ENCODE measurements around the gene CERK. TPM values are rescaled to one million over a fixed set of nuclear protein-coding genes. Genes with fewer than 3 reads are reported as not detected.
"Not testable (repeated sequence)": the region's sequence is repeated elsewhere in the genome, so short reads cannot be mapped to it uniquely, and the experiment has no call there.

Gene CERK
- total RNA-seq, 1 donor from 2014 or later, result 13.0 TPM

DNA sequence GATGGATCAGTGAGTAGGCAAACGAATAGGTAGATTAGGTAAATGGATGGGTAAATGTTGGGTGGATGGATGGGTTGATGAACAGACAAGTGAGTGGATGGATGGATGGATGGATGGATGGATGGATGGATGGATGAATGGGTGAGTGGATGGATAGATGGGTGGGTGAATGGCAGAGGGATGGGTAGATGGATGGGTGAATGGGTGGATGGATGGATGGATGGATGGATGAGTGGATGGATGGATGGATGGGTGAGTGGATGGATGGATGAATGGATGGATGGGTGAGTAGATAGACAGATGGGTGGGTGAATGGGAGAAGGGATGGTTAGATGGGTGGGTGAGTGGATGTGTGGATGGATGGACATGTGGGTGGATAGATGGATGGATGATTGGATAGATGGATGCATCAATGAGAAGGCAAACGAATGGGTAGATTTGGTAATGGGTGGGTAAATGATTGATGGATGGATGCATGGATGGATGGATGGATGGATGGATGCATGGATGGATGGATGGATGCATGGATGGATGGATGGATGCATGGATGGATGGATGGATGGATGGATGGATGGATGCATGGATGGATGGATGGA is 89.7 kb downstream of the CERK start:
- DNase-seq (ENCODE audit: low spot score), result not testable (repeated sequence)

DNA sequence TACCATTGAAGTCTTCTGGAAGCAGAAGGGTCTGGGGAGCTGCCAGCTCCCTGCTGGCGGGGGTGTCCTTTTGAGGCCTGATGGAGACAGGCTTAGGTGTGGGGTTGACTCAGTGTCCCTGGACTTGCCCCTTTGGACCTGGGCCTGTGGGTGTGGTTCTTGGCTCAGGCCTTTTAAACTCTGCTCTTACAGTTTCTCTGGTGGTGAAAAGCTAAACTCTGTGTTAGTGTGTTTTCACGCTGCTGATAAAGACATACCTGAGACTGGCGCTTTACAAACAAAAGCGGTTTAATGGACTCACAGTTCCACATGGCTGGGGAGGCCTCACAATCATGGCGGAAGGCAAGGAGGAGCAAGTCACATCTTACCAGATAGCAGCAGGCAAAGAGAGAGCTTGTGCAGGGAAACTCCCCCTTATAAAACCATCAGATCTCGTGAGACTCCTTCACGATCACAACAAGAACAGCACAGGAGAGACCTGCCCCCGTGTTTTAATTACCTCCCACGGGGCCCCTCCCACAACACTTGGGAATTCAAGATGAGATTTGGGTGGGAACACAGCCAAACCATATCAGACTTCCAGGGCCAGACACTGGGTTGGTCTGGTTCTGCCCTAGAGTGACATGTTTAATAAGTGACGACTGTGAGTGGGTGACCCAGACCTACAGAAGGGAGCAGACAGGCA is 91.4 kb downstream of the CERK start:
- no peak for DNase-seq (ENCODE audit: low spot score)

DNA sequence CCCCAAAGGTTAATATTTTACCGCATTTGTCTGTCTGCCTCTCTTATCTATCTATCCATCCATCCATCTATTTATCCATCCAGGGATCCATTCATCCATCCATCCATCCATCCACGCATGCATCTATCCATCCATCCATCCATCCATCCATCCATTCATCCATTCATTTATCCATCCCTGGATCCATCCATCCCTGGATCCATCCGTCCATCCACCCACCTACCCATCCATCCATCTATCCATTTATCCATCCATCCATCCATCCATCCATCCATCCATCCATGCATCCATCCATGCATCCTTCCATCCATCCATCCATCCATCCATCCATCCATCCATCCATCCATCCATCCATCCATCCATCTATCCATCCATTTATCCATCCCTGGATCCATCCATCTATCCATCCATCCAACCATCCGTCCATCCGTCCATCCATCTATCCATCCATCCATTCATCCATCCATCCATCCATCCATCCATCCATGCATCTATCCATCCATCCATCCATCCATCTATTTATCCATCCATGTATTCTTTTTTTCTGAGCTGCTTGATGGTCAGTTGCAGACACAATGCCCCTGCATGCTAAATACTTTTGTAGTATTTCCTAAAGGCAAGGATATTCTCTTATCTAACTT is 95.1 kb downstream of the CERK start:
- not testable (repeated sequence) for DNase-seq (ENCODE audit: low spot score)

DNA sequence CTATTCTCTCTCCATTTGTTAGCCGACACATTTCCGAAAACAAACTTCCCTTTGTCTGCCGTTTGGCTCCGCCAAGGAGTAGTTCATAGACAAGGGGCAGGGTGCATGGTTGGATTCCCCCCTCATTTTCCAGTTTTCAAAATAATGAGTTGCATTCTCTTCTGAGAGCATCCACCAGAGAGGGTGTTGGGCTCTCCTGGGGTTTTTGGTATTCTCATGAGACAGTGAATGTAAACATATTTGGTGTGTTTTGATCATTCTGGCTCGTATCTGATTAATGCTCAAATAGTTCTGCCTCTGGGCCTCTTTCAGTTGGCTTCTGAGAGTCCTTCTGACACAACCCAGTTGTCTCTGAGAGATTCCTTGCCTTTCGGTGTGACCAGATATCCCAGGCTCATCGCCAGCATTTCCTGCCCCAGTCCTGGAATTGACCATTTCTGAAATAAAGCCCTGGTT is 96.2 kb downstream of the CERK start:
- DNase-seq (ENCODE audit: low spot score), result no peak

DNA sequence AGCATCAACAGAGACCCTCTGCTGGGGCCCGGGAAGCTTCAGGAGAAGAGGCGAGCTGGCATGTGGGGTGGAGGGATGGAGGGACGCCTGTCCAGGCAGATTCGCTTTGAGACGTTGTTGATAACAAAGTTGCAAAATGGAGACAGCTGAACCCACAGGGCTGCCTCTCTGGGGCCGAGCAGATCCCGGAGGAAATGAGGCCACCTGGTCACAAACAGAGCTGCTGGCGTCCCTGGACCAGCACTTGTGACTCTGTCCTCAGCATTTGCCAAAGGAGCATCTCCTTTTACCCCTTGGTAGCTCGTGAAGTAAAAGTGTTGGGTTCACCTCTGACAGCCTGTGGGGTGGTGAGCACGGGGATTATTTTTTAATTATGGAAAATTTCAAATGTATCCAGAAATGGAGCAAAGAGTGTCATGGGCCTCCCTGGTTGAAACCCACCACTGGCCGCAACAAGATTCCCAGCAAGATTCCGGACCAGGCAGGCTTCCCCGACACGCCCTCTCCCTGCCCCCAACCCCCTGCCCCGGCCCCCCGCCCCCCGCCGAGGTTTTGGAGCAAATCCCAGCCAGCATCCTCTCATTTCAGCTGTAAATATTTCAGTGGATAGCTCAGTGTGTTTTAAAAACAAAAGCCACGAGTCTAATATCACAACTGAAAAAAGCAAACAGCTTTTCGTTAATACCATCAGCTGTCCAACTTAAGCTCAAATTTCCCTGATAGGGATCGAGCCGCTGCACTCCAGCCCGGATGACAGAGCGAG is 97.6 kb downstream of the CERK start:
- no peak for DNase-seq (ENCODE audit: low spot score)

DNA sequence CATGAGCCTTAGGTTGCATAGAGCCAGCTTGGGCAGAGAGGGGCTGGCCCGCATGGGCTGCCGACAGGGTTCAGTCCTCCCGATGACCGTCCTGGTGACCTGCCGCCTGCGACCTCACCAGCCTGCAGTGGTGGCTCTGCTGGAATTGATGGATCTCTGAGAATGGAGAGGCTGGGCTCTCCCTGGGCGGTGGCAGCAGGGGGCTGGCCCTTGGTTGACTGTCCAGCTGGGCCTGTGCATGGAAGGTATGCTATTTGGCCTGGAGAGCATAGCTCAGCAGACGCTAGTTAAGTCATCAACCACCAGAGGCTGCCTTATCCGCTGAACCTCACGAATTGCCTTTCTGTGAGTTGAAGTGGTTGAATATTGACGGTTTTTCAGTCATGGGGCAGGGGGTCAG is 98.2 kb downstream of the CERK start:
- no peak for DNase-seq (ENCODE audit: low spot score)

DNA sequence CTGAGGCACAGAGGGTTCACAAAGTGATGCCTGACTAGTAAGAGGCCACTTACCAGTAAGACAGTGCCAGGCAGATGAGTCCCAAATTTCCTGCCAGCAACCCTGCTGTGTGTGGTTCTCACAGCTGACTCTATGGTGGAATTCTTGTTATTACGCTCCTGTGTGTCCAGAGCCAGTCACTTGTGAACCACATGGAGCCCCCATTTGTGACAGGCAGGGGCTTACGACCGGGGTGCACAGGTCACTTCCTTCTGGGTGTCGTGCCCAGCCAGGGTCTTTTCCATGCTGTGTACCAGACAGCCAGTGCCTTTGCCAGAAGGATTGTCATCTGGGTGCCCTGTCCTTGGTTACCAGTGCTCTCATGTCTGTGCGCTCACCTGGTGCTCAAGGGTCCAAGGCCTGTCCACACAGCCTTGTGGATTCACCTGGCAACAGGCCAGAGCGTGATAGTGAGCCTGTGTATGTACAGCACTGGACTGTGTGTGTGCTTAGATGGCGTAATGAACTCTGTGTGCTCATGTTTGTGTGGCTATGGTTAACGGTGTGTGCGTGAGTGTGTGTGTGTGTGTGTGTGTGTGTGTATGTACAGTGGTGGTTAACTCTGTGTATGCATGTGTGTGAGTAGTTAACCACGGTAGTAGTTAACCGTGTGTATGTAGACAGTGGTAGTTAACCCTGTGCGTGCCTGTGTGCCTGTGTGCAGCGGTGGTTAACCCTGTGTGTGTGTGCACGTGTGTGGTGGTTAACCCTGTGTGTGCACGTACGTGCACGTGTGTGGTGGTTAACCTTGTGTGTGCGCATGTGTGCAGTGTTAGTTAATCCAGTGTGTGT is 99.2 kb downstream of the CERK start:
- DNase-seq (ENCODE audit: low spot score), result no peak

DNA sequence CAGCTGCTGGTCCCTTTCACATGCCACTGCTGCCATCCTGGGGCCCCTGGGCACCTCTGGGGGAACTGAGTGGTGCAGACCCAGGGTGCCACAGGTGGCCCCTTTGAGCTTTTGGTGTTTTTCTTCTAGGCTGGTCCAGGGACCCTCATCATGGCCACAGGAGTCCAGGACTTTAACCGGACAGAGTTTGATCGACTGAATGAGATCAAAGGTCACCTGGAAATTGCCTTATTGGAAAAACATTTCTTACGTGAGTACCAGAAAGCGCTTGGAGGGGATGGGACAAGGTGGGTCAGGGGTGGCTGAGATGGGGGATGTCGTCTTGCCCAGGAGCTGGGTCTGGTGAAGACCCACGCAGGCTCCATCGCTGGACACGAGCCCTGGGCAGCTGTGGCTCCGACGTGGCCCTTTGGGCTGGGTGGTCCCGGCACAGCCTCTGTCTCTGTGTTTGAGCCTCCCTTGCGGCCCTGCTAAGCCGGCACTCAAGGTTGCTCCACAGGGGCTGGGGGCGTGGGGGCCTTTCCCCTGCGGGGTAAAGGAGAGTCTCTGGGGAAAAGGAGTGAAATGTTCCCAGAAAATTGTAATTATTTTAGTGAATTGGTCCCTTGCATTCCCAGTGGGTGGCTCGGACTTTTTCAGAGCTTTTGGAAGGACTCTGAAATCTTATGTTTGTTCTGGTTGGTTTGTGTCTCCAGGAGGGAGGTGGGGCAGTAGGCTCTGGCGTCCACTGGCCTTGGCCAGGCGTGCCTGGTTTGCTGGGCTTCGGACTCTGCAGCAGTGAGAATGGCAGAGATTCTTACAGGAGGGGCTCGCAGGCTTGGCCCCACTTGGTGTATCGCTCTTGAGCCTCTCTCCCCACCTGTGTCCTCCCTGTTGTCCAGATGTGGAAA is 100.1 kb downstream of the CERK start:
- no peak for DNase-seq (ENCODE audit: low spot score)

DNA sequence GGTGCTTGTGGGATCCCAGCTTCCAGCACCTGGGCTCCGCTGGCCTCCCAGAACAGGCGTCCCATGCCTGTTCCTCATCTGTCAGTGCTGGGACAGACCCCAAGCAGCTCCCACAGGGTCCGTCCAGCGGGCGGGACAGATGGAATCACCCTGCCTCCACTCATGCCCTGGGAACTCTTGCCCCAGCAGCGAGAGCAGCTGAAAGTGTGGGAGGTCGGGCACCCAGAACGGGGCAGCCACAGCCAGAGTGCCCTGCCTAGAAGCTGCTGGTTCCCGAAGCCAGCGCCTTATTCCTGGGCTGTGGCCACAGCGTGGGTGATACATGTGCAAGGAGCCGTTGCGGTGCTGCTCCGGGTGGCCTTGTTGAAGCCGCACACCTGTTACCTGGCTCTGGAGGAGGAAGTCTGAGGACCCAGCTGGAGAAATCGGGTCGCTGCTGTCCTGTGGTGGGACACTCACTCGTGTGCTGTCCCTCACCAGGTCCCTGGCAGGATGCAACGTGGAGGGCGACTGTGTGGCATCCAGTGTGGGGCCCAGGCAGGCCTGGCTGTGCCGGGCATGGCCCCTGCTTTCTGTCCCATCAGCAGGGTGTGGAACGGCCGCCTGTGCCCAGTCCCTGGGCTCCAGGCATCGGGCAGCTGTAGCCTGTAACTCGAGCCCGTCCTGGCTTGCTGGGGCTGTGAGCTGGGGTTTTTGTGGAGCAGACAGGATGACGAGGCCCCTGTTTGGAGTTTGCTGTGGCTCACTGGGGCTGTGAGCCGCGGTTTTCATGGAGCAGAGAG is 101.6 kb downstream of the CERK start:
- no peak for DNase-seq (ENCODE audit: low spot score)

DNA sequence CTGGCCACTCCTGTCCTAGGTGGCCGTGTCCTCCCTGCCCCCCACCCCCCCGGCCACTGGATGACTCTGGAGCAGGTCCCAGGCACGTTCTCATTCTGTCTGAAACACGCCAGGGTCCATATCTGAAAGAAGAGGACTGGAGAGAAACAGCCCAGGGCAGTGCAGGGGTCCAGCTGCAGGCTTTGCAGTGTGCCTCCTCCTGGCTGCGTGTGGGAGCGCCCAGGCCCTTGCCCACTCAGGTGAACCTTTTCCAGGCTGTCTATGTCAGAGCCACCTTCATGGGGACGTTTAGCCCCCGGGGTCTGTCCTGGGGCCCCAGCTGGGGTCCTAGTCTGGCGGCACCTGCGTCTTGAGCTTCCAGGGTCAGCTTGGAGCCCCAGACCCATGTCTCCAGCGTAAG is 102.3 kb downstream of the CERK start:
- DNase-seq (ENCODE audit: low spot score), result no peak

DNA sequence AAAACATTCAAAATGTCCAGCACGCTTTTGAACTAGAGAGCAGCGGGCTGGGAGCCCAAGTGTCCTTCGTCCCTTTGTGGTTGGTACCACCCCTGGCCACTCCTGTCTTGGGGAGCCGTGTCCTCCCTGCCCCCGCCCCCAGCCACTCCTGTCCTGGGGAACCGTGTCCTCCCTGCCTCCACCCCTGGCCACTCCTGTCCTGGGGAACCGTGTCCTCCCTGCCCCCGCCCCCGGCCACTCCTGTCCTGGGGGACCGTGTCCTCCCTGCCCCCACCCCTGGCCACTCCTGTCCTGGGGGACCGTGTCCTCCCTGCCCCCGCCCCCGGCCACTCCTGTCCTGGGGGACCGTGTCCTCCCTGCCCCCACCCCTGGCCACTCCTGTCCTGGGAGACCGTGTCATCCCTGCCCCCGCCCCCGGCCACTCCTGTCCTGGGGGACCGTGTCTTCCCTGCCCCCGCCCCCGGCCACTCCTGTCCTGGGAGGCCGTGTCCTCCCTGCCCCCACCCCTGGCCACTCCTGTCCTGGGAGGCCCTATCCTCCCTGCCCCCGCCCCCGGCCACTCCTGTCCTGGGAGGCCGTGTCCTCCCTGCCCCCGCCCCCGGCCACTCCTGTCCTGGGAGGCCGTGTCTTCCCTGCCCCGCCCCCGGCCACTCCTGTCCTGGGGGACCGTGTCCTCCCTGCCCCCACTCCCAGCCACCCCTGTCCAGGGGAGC is 102.9 kb downstream of the CERK start:
- DNase-seq (ENCODE audit: low spot score), result not testable (repeated sequence)

Other genes with a start within 250 kb of the CERK start
- 44.0 TPM for gene CELSR1, start 200.6 kb downstream of the CERK start, total RNA-seq
- 34.9 TPM for gene GRAMD4, start 117.9 kb downstream of the CERK start, total RNA-seq
- 32.6 TPM for gene TBC1D22A, start 24.4 kb upstream of the CERK start, total RNA-seq

Data from ureter (tissue), 1 donor.